GM10248 (cell line): Measurements from ENCODE around the gene DDTL.
"Not testable (repeated sequence)": the region's sequence is repeated elsewhere in the genome, so short reads cannot be mapped to it uniquely, and the experiment has no call there.

Experiments used
- CTCF ChIA-PET: fragments of 300-600 bp; sonication (Branson Sonifier 250); formaldehyde crosslinking; extraction: SDS; loops from one replicate; lab custom pipeline; 2021; ENCODE audit warnings: antibody characterized with exemption; lab: Yijun Ruan, JAX
- POLR2A ChIA-PET: fragments of 350-650 bp; sonication (Branson Sonifier 250); formaldehyde crosslinking; extraction: SDS; loops from one replicate; lab custom pipeline; 2020; ENCODE audit warnings: antibody characterized with exemption; lab: Yijun Ruan, JAX
- DNase-seq: peaks from one replicate; pipeline ENCODE4 v3.0.0; 2012; ENCODE audit errors: extremely low spot score
- TF ChIP-seq, protein P1 (sequence below): IDR thresholded peaks from 2 replicates; pipeline ENCODE4 v1.5.1; 2012; ENCODE audit warnings: mild to moderate bottlenecking, low read depth; ENCODE audit errors: extremely low read depth, missing control alignments, control extremely low read depth

The DDTL gene

GRCh38 chr22:23951383-23951782 is 15.3 kb upstream of the DDTL start:
- POLR2A ChIA-PET, result not testable (repeated sequence)
- CTCF ChIA-PET, result interaction anchor here (0.7 kb wide), 1 partner anchor 223 kb away, joined by 3 read pairs; no protein-coding TSS in a partner anchor

GRCh38 chr22:23952794-23953405 is 13.8 kb upstream of the DDTL start:
- POLR2A ChIA-PET, DNase-seq, CTCF ChIA-PET: not testable (repeated sequence)

More at GRCh38 chr22:23951383-23951782, 15.3 kb upstream of the DDTL start:
- DNase-seq, result not testable (repeated sequence)

GRCh38 chr22:23953485-23953884 is 13.2 kb upstream of the DDTL start:
- CTCF ChIA-PET, POLR2A ChIA-PET, DNase-seq: not testable (repeated sequence)

GRCh38 chr22:23954193-23954990 is 12.3 kb upstream of the DDTL start:
- CTCF ChIA-PET, result not testable (repeated sequence)

DNA sequence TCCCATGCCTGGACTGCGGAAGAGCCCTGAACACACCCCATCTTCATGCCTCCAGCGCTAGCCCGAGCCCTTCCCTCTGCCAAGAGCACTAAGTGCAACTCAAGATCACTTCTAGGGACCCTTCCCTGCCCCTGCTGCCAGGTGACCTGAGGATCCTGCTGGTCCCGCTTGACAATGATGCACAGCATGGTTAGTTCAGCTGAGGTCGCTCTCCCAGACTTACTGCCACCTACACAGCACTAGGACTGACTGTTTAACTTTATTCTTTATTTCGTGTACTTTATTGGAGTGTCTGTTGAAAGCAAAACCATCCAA is 11.7 kb upstream of the DDTL start:
- CTCF ChIA-PET, DNase-seq: not testable (repeated sequence)

More at GRCh38 chr22:23954193-23954990, 12.3 kb upstream of the DDTL start:
- DNase-seq, POLR2A ChIA-PET: not testable (repeated sequence)

DNA sequence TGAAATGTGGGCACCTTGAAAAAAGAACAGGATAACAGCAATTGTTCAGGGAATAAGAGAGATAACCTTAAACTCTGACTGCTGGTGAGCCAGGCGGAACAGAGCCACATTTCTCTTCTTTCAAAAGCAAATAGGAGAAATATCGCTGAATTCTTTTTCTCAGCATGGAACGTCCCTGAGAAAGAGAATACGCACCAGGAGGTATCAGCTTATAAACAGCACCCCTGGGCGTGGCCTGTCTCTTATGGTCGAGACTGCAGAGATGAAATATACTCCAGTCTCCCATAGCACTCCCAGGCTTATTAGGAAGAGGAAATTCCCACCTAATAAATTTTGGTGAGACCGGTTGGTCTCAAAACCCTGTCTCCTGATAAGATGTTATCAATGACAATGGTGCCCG is 10.8 kb upstream of the DDTL start:
- DNase-seq, POLR2A ChIA-PET: not testable (repeated sequence)
- CTCF ChIA-PET, result interaction anchor here (0.6 kb wide), 1 partner anchor 218 kb away, joined by 3 read pairs; no protein-coding TSS in a partner anchor

More for the DNA sequence above, 11.7 kb upstream of the DDTL start:
- POLR2A ChIA-PET, result not testable (repeated sequence)

GRCh38 chr22:23956301-23956900 is 10.3 kb upstream of the DDTL start:
- peak; percentile 70 for DNase-seq
- CTCF ChIA-PET, result interaction anchor here (0.6 kb wide), 1 partner anchor 218 kb away, joined by 3 read pairs; no protein-coding TSS in a partner anchor
- POLR2A ChIA-PET, result not testable (repeated sequence)
- TF ChIP-seq, protein P1, sequence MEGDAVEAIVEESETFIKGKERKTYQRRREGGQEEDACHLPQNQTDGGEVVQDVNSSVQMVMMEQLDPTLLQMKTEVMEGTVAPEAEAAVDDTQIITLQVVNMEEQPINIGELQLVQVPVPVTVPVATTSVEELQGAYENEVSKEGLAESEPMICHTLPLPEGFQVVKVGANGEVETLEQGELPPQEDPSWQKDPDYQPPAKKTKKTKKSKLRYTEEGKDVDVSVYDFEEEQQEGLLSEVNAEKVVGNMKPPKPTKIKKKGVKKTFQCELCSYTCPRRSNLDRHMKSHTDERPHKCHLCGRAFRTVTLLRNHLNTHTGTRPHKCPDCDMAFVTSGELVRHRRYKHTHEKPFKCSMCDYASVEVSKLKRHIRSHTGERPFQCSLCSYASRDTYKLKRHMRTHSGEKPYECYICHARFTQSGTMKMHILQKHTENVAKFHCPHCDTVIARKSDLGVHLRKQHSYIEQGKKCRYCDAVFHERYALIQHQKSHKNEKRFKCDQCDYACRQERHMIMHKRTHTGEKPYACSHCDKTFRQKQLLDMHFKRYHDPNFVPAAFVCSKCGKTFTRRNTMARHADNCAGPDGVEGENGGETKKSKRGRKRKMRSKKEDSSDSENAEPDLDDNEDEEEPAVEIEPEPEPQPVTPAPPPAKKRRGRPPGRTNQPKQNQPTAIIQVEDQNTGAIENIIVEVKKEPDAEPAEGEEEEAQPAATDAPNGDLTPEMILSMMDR, result peak; percentile 91

DNA sequence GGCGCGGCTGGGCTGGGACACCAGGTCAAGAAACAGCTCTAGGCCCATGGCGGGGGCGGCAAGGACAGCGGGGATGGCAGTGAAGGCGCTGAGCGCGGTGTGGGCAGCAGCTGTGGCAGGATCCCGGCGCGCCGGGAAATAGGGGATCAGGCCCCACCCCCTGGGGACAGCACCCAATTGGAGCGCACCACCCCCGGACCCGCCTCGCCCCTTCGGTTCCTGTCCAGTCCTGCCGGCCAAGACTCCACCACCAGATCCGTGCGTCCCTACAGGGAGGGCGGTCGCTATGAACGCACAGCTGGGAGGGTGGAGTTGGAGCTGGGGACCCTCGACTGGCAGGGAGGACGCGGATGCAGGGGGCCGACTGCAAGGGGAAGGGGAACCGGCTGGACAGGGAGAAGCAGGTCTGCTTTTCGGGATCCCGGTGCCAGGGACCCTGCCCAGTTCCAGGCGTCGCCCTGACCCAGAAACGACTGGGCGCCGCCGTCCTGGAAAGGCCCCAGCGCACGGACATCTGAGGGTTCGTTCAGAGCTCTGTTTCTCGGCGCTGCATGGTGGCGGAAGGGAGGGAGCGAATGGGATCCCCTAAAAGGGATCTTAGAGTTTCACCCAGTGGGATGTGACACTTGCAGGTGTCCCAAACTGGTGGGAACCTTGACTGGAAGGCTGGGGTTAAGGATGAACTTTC is 5.5 kb upstream of the DDTL start, which contains the start of gene GSTT2B:
GSTT2B (minus strand) TSS at position 112 of the 688 bp plus-strand sequence; CDS start at position 48, 64 bp downstream.
- POLR2A ChIA-PET, DNase-seq, CTCF ChIA-PET: not testable (repeated sequence)

DNA sequence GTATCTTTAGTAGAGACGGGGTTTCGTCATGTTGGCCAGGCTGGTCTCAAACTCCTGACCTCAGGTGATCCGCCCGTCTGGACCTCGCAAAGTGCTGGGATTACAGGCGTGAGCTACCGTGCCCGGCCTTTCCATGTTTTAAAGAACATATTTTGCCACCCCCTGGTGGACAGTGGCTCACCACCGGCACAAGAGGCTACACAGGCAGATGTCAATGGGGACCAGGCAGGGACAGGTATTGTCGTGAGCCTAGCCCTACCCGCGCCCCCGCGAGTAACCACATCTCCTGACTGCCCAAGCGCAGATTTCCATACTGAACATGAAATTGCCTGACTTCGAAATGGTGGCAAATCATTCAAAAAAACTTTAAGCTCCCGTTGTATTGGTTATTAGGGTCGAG is 594 bp upstream of the DDTL start:
- CTCF ChIA-PET, DNase-seq, POLR2A ChIA-PET: not testable (repeated sequence)

GRCh38 chr22:23969071-23969470 is 2.4 kb downstream of the DDTL start:
- TF ChIP-seq, protein P1, result no peak
- peak; percentile 3 for DNase-seq
- ChIA-PET POLR2A (no interaction called here), CTCF (no interaction called here)
